ENCODE measurements around the gene CELA2B.

- TF ChIP-seq CTCF (IDR thresholded peaks at IDR 0.05) (no peak), EZH2 (IDR thresholded peaks at IDR 0.05; ENCODE audit: borderline replicate concordance, insufficient read depth, low read depth, low read length, poor library complexity, severe bottlenecking) (no peak)
Observed at GRCh38 chr1:15489052-15489736, 13.3 kb downstream of the CELA2B start.
